Adrenal gland (tissue), 5 donors: ENCODE data around the gene AP1B1.

ENCODE experiments used
- POLR2A ChIP-seq, 2 donors: fragments of 450-650 bp; IDR thresholded peaks; one replicate each; pipeline ENCODE4 v1.6.1; 2017; ENCODE audit warnings: antibody characterized with exemption in 2 of 2, mild to moderate bottlenecking in 2 of 2, moderate library complexity in 1 of 2
- TF ChIP-seq, protein P1 (sequence below), 6 experiments: fragments of 450-650 bp in 4 of 6; fragments of 200-600 bp in 2 of 6; sonication (generic) in 1 of 6; IDR thresholded peaks; 1 replicate in 5 of 6; 2 replicates in 1 of 6; pipeline versions ENCODE4 v1.5.1 to v1.8.0; 2016 to 2021; ENCODE audit warnings: antibody characterized with exemption in 6 of 6, mild to moderate bottlenecking in 2 of 6, moderate library complexity in 1 of 6
- donor health status: DM: no; HTN: no; CAD: no.

- TF ChIP-seq, protein P1, sequence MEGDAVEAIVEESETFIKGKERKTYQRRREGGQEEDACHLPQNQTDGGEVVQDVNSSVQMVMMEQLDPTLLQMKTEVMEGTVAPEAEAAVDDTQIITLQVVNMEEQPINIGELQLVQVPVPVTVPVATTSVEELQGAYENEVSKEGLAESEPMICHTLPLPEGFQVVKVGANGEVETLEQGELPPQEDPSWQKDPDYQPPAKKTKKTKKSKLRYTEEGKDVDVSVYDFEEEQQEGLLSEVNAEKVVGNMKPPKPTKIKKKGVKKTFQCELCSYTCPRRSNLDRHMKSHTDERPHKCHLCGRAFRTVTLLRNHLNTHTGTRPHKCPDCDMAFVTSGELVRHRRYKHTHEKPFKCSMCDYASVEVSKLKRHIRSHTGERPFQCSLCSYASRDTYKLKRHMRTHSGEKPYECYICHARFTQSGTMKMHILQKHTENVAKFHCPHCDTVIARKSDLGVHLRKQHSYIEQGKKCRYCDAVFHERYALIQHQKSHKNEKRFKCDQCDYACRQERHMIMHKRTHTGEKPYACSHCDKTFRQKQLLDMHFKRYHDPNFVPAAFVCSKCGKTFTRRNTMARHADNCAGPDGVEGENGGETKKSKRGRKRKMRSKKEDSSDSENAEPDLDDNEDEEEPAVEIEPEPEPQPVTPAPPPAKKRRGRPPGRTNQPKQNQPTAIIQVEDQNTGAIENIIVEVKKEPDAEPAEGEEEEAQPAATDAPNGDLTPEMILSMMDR (IDR thresholded peaks at IDR 0.05): no peak
- no peak for TF ChIP-seq POLR2A (IDR thresholded peaks at IDR 0.05)
These were observed 41.7 kb downstream of the AP1B1 start for GRCh38 chr22:29346659-29347058.
